GM12801 (cell line): ENCODE results near the gene APOO.

Experiments used
- TF ChIP-seq, protein P1 (sequence below): IDR thresholded peaks from one replicate; pipeline ENCODE4 v1.5.1; 2011; ENCODE audit warnings: control low read depth; ENCODE audit not compliant: insufficient read length; ENCODE audit errors: extremely low read depth

APOO gene

DNA sequence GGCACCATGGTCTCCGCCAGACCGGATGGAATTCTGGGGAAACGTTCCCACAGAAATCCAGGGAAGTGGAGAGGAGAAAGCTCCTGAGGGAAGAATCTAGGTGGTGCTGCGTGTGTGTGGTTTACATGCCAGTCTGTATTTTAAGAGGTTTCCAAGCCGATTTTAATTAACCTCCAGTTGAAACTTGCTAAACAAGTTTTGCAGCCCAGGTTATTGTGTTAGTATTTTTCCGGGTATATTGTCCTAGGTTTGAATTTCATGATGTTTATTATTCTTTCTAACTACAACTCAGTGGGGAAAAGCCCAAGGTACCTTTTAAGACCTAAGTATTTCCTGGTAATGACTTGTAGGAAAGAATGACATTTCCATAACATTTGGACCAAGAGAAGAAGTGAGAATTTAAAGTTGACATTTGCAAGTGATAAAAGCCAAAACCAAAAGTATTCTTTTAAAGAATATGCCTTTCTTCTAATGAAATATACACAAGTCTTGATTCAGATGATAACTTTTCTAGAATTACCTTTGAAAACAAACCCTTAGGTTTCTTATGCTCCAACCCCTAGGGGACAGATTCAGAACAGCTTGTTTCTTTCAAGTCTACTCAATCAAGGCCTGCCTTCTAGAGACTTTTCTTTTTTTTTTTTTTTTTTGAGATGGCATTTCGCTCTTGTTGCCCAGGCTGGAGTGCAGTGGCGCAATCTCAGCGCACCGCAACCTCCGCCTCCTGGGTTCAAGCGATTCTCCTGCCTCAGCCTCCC is 110.2 kb downstream of the APOO start:
- TF ChIP-seq, protein P1, sequence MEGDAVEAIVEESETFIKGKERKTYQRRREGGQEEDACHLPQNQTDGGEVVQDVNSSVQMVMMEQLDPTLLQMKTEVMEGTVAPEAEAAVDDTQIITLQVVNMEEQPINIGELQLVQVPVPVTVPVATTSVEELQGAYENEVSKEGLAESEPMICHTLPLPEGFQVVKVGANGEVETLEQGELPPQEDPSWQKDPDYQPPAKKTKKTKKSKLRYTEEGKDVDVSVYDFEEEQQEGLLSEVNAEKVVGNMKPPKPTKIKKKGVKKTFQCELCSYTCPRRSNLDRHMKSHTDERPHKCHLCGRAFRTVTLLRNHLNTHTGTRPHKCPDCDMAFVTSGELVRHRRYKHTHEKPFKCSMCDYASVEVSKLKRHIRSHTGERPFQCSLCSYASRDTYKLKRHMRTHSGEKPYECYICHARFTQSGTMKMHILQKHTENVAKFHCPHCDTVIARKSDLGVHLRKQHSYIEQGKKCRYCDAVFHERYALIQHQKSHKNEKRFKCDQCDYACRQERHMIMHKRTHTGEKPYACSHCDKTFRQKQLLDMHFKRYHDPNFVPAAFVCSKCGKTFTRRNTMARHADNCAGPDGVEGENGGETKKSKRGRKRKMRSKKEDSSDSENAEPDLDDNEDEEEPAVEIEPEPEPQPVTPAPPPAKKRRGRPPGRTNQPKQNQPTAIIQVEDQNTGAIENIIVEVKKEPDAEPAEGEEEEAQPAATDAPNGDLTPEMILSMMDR, result no peak

DNA sequence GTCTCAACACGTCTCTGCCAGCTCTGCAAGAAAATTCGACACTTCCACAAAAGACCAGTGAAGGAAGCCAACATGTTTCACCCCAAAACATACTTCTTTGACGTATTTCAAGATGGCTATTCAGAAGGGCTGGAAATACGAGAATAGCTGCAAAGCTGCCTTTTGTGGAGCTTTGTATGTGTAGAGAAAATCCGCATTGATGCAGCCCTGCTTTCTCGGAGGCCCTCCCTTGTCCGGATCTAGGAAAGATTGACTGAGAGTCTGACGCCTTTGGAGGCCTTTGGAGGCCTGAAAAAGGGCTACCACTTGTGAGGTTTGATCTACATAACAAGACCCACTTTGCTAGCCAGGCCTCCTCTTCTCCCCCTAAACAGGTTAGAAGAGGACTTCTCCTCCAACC is 112.5 kb downstream of the APOO start:
- TF ChIP-seq, protein P1, result no peak

DNA sequence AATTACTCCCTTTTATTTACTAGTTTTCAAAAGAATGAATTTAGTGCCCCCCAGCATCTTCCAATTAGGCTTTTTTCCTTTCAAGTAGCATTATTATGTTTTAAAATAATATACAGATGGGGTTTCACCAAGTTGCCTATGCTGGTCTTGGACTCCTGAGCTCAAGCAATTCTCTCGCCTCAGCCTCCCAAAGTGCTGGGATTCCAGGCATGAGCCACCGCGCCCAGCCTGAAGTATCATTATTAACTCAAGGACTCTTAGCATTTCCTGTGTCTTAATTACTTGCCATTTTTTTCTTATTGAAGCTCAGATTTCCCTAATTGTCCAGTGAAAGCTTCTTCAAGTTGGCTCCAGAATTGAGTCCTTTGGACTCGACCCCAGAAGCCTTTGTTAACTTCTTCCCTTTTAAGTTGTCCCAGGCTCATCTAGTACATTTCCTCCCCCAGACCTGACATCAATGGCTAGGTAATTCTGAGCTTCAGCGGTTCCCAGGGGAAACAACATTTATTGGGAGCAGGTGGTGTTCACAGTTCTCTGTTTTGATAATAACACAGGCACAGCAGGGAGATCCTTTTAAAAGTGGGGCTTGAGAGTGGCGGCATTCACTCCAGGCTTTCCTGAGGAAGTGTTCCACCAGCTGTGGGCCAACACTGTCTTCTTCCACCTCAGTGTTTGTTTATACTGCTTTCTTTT is 114.7 kb downstream of the APOO start:
- TF ChIP-seq, protein P1, result no peak

DNA sequence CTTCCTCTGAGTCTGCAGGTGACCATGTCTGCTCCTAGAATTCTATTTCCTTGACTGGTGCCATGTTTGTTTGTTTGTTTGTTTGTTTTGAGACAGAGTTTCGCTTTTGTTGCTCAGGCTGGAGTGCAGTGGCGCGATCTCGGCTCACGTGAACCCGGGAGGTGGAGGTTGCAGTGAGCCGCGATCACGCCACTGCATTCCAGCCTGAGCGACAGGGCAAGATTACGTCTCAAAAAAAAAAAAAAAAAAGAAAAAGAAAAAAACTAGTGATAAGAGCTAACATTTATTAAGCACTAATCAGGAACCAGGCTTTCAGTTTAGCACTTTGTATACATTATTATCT is 117.6 kb downstream of the APOO start:
- TF ChIP-seq, protein P1, result no peak

DNA sequence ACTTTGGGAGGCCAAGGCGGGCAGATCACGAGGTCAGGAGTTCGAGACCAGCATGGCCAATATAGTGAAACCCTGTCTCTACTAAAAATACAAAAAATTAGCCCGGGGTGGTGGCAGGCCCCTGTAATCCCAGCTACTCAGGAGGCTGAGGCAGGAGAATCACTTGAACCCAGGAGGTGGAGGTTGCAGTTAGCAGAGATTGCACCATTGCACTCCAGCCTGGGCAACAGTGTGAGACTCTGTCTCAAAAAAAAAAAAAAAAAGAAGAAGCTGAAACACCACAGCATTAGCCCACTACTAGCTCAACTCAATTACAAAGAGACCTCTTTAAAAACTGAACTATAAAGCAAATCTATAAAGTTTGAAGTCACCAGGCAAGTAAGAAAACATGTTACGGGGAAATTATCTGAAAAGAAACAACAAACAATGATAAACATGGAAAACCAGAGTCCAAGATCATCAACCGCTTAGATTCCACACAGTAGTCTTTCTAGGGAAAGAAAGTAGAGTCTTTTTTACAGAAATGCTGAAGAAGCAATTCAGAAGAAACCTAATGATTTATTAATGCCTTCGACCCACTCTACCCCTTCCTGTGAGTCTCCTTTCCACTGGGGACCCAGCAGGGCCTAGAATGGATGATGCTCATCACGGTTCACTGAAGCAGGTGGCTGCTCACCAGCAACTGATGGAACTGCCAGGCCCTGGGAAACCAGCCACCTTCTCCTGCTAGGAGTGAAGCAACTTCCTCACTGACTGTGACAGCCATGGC is 118.2 kb downstream of the APOO start:
- TF ChIP-seq, protein P1, result no peak

DNA sequence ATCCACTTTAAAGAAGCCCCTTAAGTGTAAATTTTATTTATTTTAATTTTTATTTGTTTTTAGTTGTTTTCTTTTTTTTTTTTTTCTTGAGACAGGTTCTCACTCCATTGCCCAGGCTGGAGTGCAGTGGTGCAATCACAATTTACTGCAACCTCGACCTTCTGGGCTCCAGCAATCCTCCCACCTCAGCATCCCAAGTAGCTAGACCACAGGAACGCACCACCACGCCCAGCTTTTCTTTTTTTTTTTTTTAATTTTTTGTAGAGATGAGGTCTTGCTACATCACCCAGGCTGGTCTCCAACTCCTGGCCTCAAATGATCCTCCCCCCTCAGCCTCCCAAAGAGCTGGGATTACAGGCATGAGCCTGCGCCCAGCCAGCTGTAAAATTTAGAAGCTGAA is 118.8 kb downstream of the APOO start:
- TF ChIP-seq, protein P1, result no peak

DNA sequence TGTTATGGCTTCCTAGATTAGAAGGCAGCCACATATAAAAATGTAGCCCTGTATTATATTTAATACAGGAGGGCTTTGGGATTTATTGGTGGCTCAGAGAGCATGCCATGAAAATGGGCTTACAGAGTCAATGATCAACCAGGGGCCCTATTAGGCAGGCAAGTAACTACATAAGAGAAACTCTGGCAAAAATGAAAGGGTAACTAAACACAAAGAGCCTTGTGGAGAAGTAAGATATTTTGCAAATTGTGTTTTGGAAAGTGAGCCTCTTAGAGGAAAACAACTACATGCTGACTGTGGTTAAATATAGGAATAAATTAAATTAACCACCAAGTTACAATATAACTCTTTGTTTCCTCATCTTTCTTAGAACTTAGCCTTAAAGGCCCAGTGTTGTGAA is 119.2 kb downstream of the APOO start:
- TF ChIP-seq, protein P1, result no peak
